BLaER1 (cell line): Measurements from ENCODE around the gene FAM43B.

ENCODE experiments used
- H3K27ac ChIP-seq: shearing (Covaris generic); formaldehyde crosslinking; 2 replicates; pipeline ENCODE4 v1.8.1; 2022
- H3K27me3 ChIP-seq: shearing (Covaris generic); formaldehyde crosslinking; 2 replicates; pipeline ENCODE4 v1.8.1; 2022
- H3K36me3 ChIP-seq: shearing (Covaris generic); formaldehyde crosslinking; 2 replicates; pipeline ENCODE4 v1.8.1; 2022
- H3K4me1 ChIP-seq: shearing (Covaris generic); formaldehyde crosslinking; 2 replicates; pipeline ENCODE4 v1.8.1; 2022
- H3K4me2 ChIP-seq: shearing (Covaris generic); formaldehyde crosslinking; 2 replicates; pipeline ENCODE4 v1.8.1; 2022
- H3K4me3 ChIP-seq: shearing (Covaris generic); formaldehyde crosslinking; 2 replicates; pipeline ENCODE4 v1.8.1; 2022
- H3K9ac ChIP-seq: shearing (Covaris generic); formaldehyde crosslinking; 2 replicates; pipeline ENCODE4 v1.8.1; 2022
- H3K9me3 ChIP-seq: shearing (Covaris generic); formaldehyde crosslinking; 2 replicates; pipeline ENCODE4 v1.8.1; 2022
- H4K20me1 ChIP-seq: shearing (Covaris generic); formaldehyde crosslinking; 2 replicates; pipeline ENCODE4 v1.8.1; 2022
- Cebpa-rat ChIP-seq: shearing (Covaris generic); IDR thresholded peaks from 2 replicates; pipeline ENCODE4 v1.8.1; 2022

FAM43B gene

DNA sequence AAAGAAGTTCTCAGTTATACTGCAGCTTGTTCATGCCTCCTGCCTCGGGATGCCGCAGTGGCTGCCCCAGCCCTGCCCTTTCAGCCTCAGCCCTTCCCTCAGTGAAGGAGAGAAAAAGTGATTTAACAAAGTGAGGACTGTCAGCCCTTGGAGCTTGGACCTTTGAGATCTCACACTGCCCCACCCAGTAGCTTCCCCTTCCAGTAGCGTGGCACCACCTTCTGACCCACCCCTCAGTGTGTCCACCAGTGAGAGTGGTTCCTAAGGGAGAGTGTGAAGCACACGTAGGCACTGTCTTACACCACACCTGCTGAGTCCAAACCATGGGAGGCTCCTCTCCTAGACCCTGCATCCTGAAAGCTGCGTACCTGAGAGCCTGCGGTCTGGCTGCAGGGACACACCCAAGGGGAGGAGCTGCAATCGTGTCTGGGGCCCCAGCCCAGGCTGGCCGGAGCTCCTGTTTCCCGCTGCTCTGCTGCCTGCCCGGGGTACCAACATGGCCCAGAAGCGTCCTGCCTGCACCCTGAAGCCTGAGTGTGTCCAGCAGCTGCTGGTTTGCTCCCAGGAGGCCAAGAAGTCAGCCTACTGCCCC, 36.4 kb downstream of the FAM43B start, which contains the start of gene CDA:
Gene CDA, plus strand, starts transcription at position 464 of the 592 bp plus-strand sequence. Its CDS starts 33 bp downstream, at position 497.
- H3K4me3 ChIP-seq = no peak within 1 kb of the TSS
- H3K4me2 ChIP-seq = no peak within 1 kb of the TSS

DNA sequence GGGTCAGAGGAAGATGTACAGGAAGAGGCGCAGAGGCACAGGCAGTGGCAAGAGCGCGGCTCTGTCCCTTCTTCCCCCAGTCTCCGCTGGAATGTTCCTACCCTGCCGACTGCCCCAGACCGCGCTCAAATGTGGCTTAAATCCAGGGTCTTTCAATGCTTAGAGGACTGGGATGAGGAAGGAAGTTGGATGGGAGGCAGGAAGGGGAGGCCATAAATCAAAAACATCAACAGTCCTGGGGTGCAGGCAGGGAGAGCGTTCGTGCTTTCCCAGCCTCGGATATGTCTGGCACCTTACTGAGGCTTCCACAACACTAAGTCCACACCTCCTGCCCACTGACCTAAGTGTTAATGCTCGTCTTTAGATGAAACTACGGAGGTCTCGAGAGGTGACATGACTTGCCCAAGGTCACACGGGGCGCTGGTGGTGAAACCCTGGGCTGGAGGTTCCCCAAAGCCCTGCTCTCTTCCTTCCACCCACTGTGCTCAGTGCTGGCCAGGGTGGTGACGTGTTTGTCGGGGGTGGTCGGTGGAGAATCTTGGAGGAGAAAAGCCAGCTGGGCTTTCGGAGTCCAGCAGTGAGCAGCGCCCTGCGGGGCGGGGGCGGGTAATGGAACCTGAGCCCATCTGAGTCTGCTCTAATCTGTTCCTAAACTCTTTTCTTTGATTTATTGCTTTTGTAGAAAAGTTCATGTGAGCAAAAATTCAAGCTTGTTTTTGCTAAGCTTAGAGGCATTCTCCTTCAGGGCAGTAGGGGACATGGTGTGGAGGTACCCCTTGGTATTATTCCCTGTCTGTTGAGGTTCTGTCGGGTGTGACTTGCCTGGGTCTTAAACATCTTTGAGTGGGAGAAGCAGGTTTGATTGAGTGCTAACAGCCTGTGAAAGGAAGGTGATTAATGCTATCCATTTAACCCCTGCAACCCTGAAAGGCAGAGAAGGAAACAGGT, 37.2 kb downstream of the FAM43B start:
- H3K4me1 ChIP-seq = peaks cover 5% of the 10 kb centered on the region; the same call in 1 of the 2 replicates
- H3K4me2 ChIP-seq = no peak overlapping the region
- H3K4me3 ChIP-seq = no peak overlapping the region
- H4K20me1 ChIP-seq = no peaks in the 10 kb centered on the region
- no peaks in the 10 kb centered on the region for H3K36me3 ChIP-seq
- H3K27me3 ChIP-seq = peaks cover 18% of the 10 kb centered on the region
- H3K27ac ChIP-seq = no peak overlapping the region
- H3K9me3 ChIP-seq = no peaks in the 10 kb centered on the region
- no peak overlapping the region for H3K9ac ChIP-seq
- no peak for TF ChIP-seq Cebpa-rat

More for the DNA sequence above, 36.4 kb downstream of the FAM43B start, which contains the start of gene CDA:
- H3K9me3 ChIP-seq = no peaks in the 10 kb centered on the region
- H3K27me3 ChIP-seq = peaks cover 18% of the 10 kb centered on the region
- TF ChIP-seq Cebpa-rat = no peak
- no peaks in the 10 kb centered on the region for H3K36me3 ChIP-seq
- no peaks in the 10 kb centered on the region for H4K20me1 ChIP-seq
- peaks cover 1% of the 10 kb centered on the region; the same call in 1 of the 2 replicates for H3K4me1 ChIP-seq
- no peak within 1 kb of the TSS for H3K9ac ChIP-seq
- no peak within 1 kb of the TSS for H3K27ac ChIP-seq

DNA sequence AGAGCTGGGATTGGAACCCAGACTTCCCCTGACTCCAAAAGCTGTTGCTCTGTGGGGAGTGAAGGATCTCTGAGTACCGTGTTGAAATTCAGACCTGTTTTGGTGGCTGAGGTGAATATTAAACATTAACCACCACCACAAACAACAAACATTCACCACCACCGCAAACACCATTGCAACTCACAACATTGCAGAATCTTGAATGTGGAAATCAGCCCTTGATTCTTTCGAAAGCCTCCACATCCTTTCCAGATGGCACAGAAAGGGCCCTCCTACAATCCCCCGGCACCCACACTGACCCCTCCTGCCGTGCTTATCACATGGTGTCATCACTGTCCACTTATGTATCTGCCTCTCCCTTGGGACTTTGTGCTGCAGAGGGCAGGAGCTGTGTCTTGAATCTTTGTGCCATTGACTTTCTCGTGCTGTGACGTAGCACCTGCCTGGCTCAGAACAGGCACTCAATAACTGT, 38.0 kb downstream of the FAM43B start:
- Histone ChIP-seq H3K4me3 (no peak overlapping the region), H3K27ac (no peak overlapping the region), H3K9ac (no peak overlapping the region)

DNA sequence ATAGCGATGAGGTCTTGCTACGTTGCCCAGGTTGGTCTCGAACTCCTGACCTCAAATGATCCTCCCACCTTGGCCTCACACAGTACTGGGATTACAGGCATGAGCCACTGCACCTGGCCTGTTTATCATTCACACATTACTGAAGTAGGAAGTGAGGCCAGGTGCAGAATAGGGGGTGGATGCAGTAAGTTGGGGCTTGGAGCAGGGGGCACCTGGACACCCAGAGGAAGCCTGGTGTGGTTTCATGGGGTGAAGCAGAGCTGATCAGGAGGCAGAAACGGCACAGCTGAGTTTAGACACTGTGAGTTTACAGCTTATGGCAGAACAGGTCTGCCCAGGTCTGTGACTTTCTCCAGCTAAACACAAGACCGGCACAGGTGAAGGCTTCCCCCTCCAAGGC, 41.4 kb downstream of the FAM43B start:
- Histone ChIP-seq H3K4me2 (no peak overlapping the region; the same call in 1 of the 2 replicates), H3K4me3 (no peak overlapping the region), H3K9me3 (no peaks in the 10 kb centered on the region), H3K4me1 (peaks cover 13% of the 10 kb centered on the region; the same call in 1 of the 2 replicates), H4K20me1 (no peaks in the 10 kb centered on the region), H3K27me3 (peaks cover 14% of the 10 kb centered on the region), H3K27ac (no peak overlapping the region), H3K36me3 (no peaks in the 10 kb centered on the region), H3K9ac (no peak overlapping the region)
- TF ChIP-seq Cebpa-rat = no peak

More for the DNA sequence above, 38.0 kb downstream of the FAM43B start:
- Histone ChIP-seq H4K20me1 (no peaks in the 10 kb centered on the region), H3K4me2 (no peak overlapping the region), H3K9me3 (no peaks in the 10 kb centered on the region), H3K36me3 (no peaks in the 10 kb centered on the region), H3K4me1 (peaks cover 5% of the 10 kb centered on the region; the same call in 1 of the 2 replicates), H3K27me3 (peaks cover 18% of the 10 kb centered on the region)
- no peak for TF ChIP-seq Cebpa-rat

DNA sequence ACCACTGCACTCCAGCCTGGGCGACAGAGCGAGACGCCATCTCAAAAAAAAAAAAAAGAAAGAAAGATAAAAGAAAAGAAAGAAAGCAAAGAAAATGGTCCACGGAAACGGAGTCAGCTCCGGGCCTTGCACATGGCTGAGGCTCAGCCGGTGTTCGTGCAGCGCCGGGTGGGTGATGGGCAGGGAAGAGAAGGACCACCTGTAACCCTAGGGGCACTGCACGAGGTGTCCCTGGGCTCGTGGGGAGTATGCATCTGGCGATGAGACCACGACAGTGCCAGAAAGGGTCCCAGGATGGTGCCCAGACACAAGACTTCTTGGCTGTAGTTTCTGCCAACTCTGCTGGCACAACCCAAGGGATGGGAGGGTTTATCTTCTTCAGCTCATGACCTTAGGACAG, 42.4 kb downstream of the FAM43B start:
- Histone ChIP-seq H3K27ac (no peak overlapping the region), H3K36me3 (no peaks in the 10 kb centered on the region), H3K4me3 (no peak overlapping the region), H4K20me1 (no peaks in the 10 kb centered on the region), H3K27me3 (peaks cover 4% of the 10 kb centered on the region), H3K9ac (no peak overlapping the region), H3K4me1 (peaks cover 13% of the 10 kb centered on the region; the same call in 1 of the 2 replicates), H3K9me3 (no peaks in the 10 kb centered on the region), H3K4me2 (no peak overlapping the region)
- TF ChIP-seq Cebpa-rat = no peak

DNA sequence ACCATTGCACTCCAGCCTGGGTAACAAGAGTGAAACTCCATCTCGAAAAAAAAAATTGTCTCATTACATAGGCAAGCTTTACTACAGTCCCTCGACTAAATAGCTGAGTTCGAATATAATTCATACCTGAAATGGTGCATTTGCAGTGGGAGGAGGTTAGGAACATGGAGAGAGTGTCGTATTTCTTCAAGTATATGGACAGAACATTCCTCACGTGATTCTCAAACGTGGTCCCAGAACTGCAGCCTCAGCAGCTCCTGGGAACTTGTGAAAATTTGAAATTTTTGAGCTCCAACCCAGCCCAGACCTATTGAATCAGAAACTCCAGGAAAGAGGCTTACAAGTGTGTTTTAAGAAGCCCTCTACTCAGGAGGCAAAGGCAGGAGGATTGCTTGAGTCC, 43.7 kb downstream of the FAM43B start:
- Histone ChIP-seq H3K36me3 (no peaks in the 10 kb centered on the region), H3K27me3 (no peaks in the 10 kb centered on the region), H3K27ac (no peak overlapping the region), H3K4me1 (peaks cover 13% of the 10 kb centered on the region; the same call in 1 of the 2 replicates), H3K9me3 (no peaks in the 10 kb centered on the region), H3K9ac (no peak overlapping the region), H3K4me2 (no peak overlapping the region), H4K20me1 (no peaks in the 10 kb centered on the region), H3K4me3 (no peak overlapping the region)
- no peak for TF ChIP-seq Cebpa-rat

DNA sequence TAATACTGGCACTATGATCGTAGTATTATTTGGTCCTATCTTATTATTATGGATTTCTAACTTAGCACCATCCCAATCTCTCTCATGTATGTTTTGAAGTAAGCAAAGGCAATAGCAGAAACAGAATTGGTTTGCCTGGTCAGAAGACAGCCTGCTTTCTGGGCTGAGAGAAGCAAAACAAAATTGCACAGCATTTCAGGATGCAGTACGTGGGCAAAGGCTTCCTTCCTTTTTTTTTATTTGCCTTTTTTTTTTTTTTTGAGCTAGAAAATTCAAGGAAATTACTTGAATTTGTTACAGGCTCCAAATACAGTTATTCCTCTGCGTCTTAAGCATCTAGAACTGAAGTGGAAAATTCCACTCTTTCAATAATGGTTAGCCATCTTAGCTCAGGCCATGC, 45.3 kb downstream of the FAM43B start:
- Histone ChIP-seq H3K27me3 (no peaks in the 10 kb centered on the region), H3K36me3 (no peaks in the 10 kb centered on the region), H4K20me1 (no peaks in the 10 kb centered on the region), H3K4me1 (peaks cover 13% of the 10 kb centered on the region; the same call in 1 of the 2 replicates), H3K9ac (no peak overlapping the region), H3K27ac (no peak overlapping the region), H3K4me2 (peak overlapping the region; percentile 33), H3K9me3 (no peaks in the 10 kb centered on the region), H3K4me3 (no peak overlapping the region)
- TF ChIP-seq Cebpa-rat = no peak

DNA sequence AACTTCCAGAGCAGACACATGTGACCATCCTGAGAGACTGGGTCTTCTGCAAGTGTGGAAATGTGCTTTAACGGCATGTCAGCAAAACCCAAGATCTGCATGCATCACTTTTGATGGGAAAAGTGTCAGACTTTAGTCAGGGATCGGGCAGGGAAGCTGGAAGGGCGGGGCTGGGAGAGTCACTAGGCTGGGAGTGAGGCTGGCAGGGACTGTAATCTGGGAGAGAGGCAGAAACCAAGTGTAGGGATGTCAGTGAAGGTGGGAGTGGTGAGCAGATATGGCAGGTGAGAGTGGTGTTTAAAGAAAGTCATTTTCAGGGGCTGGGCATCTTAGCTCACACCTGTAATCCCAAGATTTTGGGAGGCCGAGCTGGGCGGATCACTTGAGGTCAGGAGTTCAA, 47.8 kb downstream of the FAM43B start:
- Histone ChIP-seq H4K20me1 (no peaks in the 10 kb centered on the region), H3K4me1 (peaks cover 8% of the 10 kb centered on the region; the same call in 1 of the 2 replicates), H3K27me3 (no peaks in the 10 kb centered on the region), H3K4me2 (no peak overlapping the region), H3K9me3 (no peaks in the 10 kb centered on the region), H3K36me3 (no peaks in the 10 kb centered on the region), H3K9ac (no peak overlapping the region), H3K4me3 (no peak overlapping the region), H3K27ac (no peak overlapping the region)
- no peak for TF ChIP-seq Cebpa-rat

DNA sequence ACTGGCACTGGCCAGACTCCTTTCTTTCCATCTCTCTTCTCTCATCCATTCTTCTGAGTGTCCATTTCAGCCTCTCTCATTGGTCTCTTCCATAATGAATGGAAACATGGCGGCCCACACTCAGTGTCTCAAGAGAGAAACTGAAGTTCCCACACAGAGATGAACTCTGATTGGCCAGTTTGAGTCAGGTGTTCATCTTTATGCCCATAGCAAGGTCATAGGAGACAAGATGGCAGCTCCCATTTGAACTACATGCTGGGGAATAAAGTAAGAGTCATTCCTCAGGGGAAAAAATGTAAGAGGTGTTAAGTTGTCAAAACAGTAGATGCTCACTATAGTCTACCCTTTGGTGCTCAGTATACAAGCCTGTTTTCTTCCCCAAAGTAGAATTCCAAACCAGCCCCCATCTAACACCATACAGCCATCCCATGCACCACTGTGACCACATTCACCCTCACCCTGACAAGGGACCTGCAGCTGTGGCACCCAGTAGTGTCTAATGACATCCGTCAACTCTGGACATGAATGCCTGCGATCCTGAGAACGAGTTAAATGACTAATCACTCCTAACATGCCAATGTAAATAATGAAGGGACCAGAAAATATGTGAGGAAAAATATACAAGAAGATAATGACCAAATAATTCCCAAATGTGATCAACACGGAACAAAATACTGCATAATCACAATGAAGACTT, 48.9 kb downstream of the FAM43B start:
- Histone ChIP-seq H3K27me3 (no peaks in the 10 kb centered on the region), H3K4me1 (peaks cover 8% of the 10 kb centered on the region; the same call in 1 of the 2 replicates), H3K9me3 (no peaks in the 10 kb centered on the region), H4K20me1 (no peaks in the 10 kb centered on the region), H3K27ac (no peak overlapping the region), H3K4me3 (no peak overlapping the region), H3K9ac (no peak overlapping the region), H3K4me2 (no peak overlapping the region), H3K36me3 (no peaks in the 10 kb centered on the region)
- TF ChIP-seq Cebpa-rat = no peak
